IMR-90 (cell line): ENCODE measurements around the gene UGT1A7. TPM values are rescaled to one million over a fixed set of nuclear protein-coding genes. Genes with fewer than 3 reads are reported as not detected.

ENCODE experiments used
- ATAC-seq: fragments of 200-7000 bp; cut with Tn5 transposase; 2 replicates; pipeline ENCODE4 v1.9.1; 2020; ENCODE audit warnings: low read depth, mild to moderate bottlenecking, moderate library complexity
- BruUV-seq: library from RNA; stranded (reverse); fragments of 400-500 nt; replicated peaks from 2 replicates; lab custom pipeline; 2021; lab: Mats Ljungman, UMichigan
- CTCF ChIA-PET: fragments of 300-600 bp; formaldehyde crosslinking; extraction: SDS; loops from one replicate; lab custom pipeline; 2021; ENCODE audit warnings: antibody characterized with exemption; lab: Yijun Ruan, JAX
- POLR2A ChIA-PET: fragments of 300-600 bp; sonication (Branson Sonifier 250); formaldehyde crosslinking; loops from one replicate; lab custom pipeline; 2022; ENCODE audit warnings: antibody characterized with exemption; ENCODE audit not compliant: unreplicated experiment; lab: Charles Lee
- DNase-seq: peaks from one replicate; pipeline ENCODE4 v3.0.0; 2013
- H2AFZ ChIP-seq: replicated peaks from 2 replicates; pipeline ENCODE3; 2013; ENCODE audit warnings: low read length, mild to moderate bottlenecking; ENCODE audit not compliant: poor library complexity
- H2AK5ac ChIP-seq: 2 replicates; pipeline ENCODE4 v1.6.1; 2013; ENCODE audit warnings: low read depth, low read length, inconsistent platforms
- H2AK9ac ChIP-seq: replicated peaks from 2 replicates; pipeline ENCODE3; 2013; ENCODE audit warnings: mild to moderate bottlenecking, low read depth, low read length, moderate library complexity; ENCODE audit not compliant: poor library complexity
- H2BK120ac ChIP-seq: 2 replicates; pipeline ENCODE4 v1.6.1; 2013; ENCODE audit warnings: low read depth, low read length, inconsistent platforms
- H2BK15ac ChIP-seq: 3 replicates; pipeline ENCODE4 v1.6.1; 2013; ENCODE audit warnings: low read depth, low read length, inconsistent platforms
- H2BK20ac ChIP-seq: 2 replicates; pipeline ENCODE4 v1.6.1; 2013; ENCODE audit warnings: low read depth, mild to moderate bottlenecking, inconsistent platforms, low read length, moderate library complexity
- H2BK5ac ChIP-seq: 2 replicates; pipeline ENCODE4 v1.6.1; 2013; ENCODE audit warnings: mild to moderate bottlenecking, low read depth, low read length, inconsistent platforms; ENCODE audit not compliant: poor library complexity, severe bottlenecking
- H3K14ac ChIP-seq: replicated peaks from 2 replicates; pipeline ENCODE4 v1.6.1; 2013; ENCODE audit warnings: low read depth, low read length, inconsistent platforms
- H3K18ac ChIP-seq: 2 replicates; pipeline ENCODE4 v1.6.1; 2013; ENCODE audit warnings: low read depth, low read length, control low read depth
- H3K23ac ChIP-seq: 2 replicates; pipeline ENCODE4 v1.6.1; 2013; ENCODE audit warnings: low read depth, low read length, inconsistent platforms
- H3K27ac ChIP-seq: 2 replicates; pipeline ENCODE4 v1.5.1; 2013; ENCODE audit warnings: mild to moderate bottlenecking, control low read depth, low read length; ENCODE audit not compliant: insufficient read depth
- H3K27me3 ChIP-seq: 2 replicates; pipeline ENCODE4 v1.6.1; 2013; ENCODE audit warnings: low read length; ENCODE audit not compliant: control insufficient read depth, insufficient read depth
- H3K36me3 ChIP-seq: 2 replicates; pipeline ENCODE4 v1.6.1; 2013; ENCODE audit warnings: low read length, mixed read lengths; ENCODE audit not compliant: control insufficient read depth, insufficient read depth
- H3K4ac ChIP-seq: 2 replicates; pipeline ENCODE4 v1.6.1; 2013; ENCODE audit warnings: low read depth, low read length, inconsistent platforms
- H3K4me1 ChIP-seq: 2 replicates; pipeline ENCODE4 v1.6.1; 2013; ENCODE audit warnings: low read length, mixed read lengths; ENCODE audit not compliant: control insufficient read depth, insufficient read depth
- H3K4me2 ChIP-seq: 2 replicates; pipeline ENCODE4 v1.6.1; 2013; ENCODE audit warnings: low read depth, mild to moderate bottlenecking, control low read depth, low read length, moderate library complexity
- H3K4me3 ChIP-seq: 2 replicates; pipeline ENCODE4 v1.5.1; 2013; ENCODE audit warnings: low read depth, mild to moderate bottlenecking, control low read depth, low read length, moderate library complexity; ENCODE audit not compliant: insufficient read depth
- H3K56ac ChIP-seq: 2 replicates; pipeline ENCODE4 v1.6.1; 2013; ENCODE audit warnings: low read length, inconsistent platforms; ENCODE audit not compliant: insufficient read depth; ENCODE audit errors: extremely low read depth
- H3K79me1 ChIP-seq, 2 experiments: 2 replicates each; pipeline ENCODE4 v1.6.1; 2013; ENCODE audit warnings: low read length in 2 of 2, inconsistent platforms in 1 of 2, low read depth in 1 of 2
- H3K9ac ChIP-seq: 2 replicates; pipeline ENCODE4 v1.6.1; 2013; ENCODE audit warnings: low read depth, low read length, control low read depth
- H3K9me1 ChIP-seq: 2 replicates; pipeline ENCODE4 v1.6.1; 2013; ENCODE audit warnings: low read length, inconsistent platforms; ENCODE audit not compliant: insufficient read depth
- H3K9me3 ChIP-seq: 2 replicates; pipeline ENCODE4 v1.6.1; 2013; ENCODE audit warnings: low read length; ENCODE audit not compliant: control insufficient read depth, insufficient read depth
- H4K20me1 ChIP-seq: 2 replicates; pipeline ENCODE4 v1.6.1; 2013; ENCODE audit warnings: low read length, inconsistent platforms; ENCODE audit not compliant: insufficient read depth
- H4K5ac ChIP-seq: 2 replicates; pipeline ENCODE4 v1.6.1; 2013; ENCODE audit warnings: mild to moderate bottlenecking, low read depth, low read length, control low read depth
- H4K8ac ChIP-seq, 2 experiments: 2 replicates each; pipeline ENCODE4 v1.6.1; 2013; ENCODE audit warnings: low read depth in 2 of 2, low read length in 2 of 2, control low read depth in 1 of 2, inconsistent platforms in 1 of 2
- H4K91ac ChIP-seq: 2 replicates; pipeline ENCODE4 v1.6.1; 2013; ENCODE audit warnings: low read depth, low read length, inconsistent platforms; ENCODE audit not compliant: insufficient read depth
- BHLHE40 ChIP-seq: fragments of 150-350 bp; IDR thresholded peaks from 2 replicates; pipeline ENCODE4 v1.6.1; 2016; ENCODE audit warnings: mild to moderate bottlenecking, low read depth, low read length
- CEBPB ChIP-seq: IDR thresholded peaks from 2 replicates; pipeline ENCODE4 v1.6.1; 2012; ENCODE audit warnings: low read depth, low read length, improper control_type of control experiment
- CHD1 ChIP-seq: IDR thresholded peaks from 2 replicates; pipeline ENCODE4 v1.6.1; 2012; ENCODE audit warnings: low read depth, low read length, improper control_type of control experiment
- FOS ChIP-seq: fragments of 150-350 bp; IDR thresholded peaks from 2 replicates; pipeline ENCODE4 v1.6.1; 2016; ENCODE audit warnings: low read depth, low read length
- MAFK ChIP-seq: IDR thresholded peaks from 2 replicates; pipeline ENCODE4 v1.6.1; 2012; ENCODE audit warnings: low read depth, low read length, improper control_type of control experiment
- MAZ ChIP-seq: IDR thresholded peaks from 2 replicates; pipeline ENCODE4 v1.6.1; 2012; ENCODE audit warnings: low read depth, mild to moderate bottlenecking, low read length, improper control_type of control experiment, moderate library complexity, borderline replicate concordance
- MXI1 ChIP-seq: IDR thresholded peaks from 2 replicates; pipeline ENCODE4 v1.6.1; 2012; ENCODE audit warnings: low read depth, mild to moderate bottlenecking, low read length, moderate library complexity, borderline replicate concordance
- NFE2L2 ChIP-seq: fragments of 150-350 bp; IDR thresholded peaks from 2 replicates; pipeline ENCODE4 v1.6.1; 2016; ENCODE audit warnings: low read depth, mild to moderate bottlenecking, low read length
- POLR2A ChIP-seq: IDR thresholded peaks from 2 replicates; pipeline ENCODE4 v1.6.1; 2012; ENCODE audit warnings: mild to moderate bottlenecking, low read depth, low read length
- RAD21 ChIP-seq: IDR thresholded peaks from 2 replicates; pipeline ENCODE4 v1.6.1; 2012; ENCODE audit warnings: low read length, improper control_type of control experiment
- RCOR1 ChIP-seq: IDR thresholded peaks from 2 replicates; pipeline ENCODE4 v1.6.1; 2012; ENCODE audit warnings: mild to moderate bottlenecking, low read length, improper control_type of control experiment; ENCODE audit not compliant: insufficient replicate concordance
- RFX5 ChIP-seq: IDR thresholded peaks from 2 replicates; pipeline ENCODE4 v1.8.0; 2012; ENCODE audit warnings: low read depth, mild to moderate bottlenecking, low read length, moderate library complexity
- SMC3 ChIP-seq: fragments of 150-350 bp; IDR thresholded peaks from 2 replicates; pipeline ENCODE4 v1.6.1; 2016; ENCODE audit warnings: low read depth, mild to moderate bottlenecking, antibody characterized with exemption, low read length, moderate library complexity
- WGBS, 2 experiments: methylation state at CpG; one replicate each; pipeline versions ENCODE4 v1.1.5 to v1.1.7; 2013; ENCODE audit warnings: missing lambda C conversion rate in 2 of 2; ENCODE audit not compliant: insufficient read length in 1 of 2; ENCODE audit errors: extremely low coverage in 2 of 2; 5-methylcytosine and 5-hydroxymethylcytosine counted together
- dilution Hi-C: fragments of 300-500 bp; cut with HindIII; formaldehyde crosslinking; loops from one replicate; pipeline ENCODE4 v1.14.3; 2018; ENCODE audit warnings: low sequenced_read_pairs; ENCODE audit not compliant: unreplicated experiment
- in situ Hi-C: fragments of 300-500 bp; cut with MboI; formaldehyde crosslinking; loops from 3 replicates; pipeline ENCODE4 v1.14.3; 2019; ENCODE audit warnings: low sequenced_read_pairs, inconsistent platforms, mixed read lengths
- intact Hi-C: fragments of 100-400 bp; cut with micrococcal nuclease; formaldehyde crosslinking; loops from 2 replicates; pipeline ENCODE4 v1.10.0; 2022
- polyA plus RNA-seq, 3 experiments: library from polyadenylated mRNA; depleted of rRNA; stranded (reverse); fragments of >200 nt; gene quantifications; 2 replicates each; pipeline ENCODE4 v1.2.3, GENCODE V29; 2012; ENCODE audit warnings: low replicate concordance in 1 of 3
- total RNA-seq: library from RNA; depleted of rRNA; stranded (reverse); fragments of >200 nt; gene quantifications from 2 replicates; pipeline ENCODE4 v1.2.3, GENCODE V29; 2012
- TF ChIP-seq, protein P1 (sequence below): fragments of 150-350 bp; IDR thresholded peaks from 2 replicates; pipeline ENCODE4 v1.6.1; 2016; ENCODE audit warnings: low read depth, mild to moderate bottlenecking, low read length, moderate library complexity, borderline replicate concordance
- TF ChIP-seq, protein P2 (sequence below): conservative IDR thresholded peaks from 2 replicates; pipeline ENCODE4 v1.5.1; 2012; ENCODE audit warnings: mild to moderate bottlenecking, low read depth, low read length, improper control_type of control experiment
- TF ChIP-seq, protein P3 (sequence below): fragments of 150-350 bp; IDR thresholded peaks from 2 replicates; pipeline ENCODE4 v1.6.1; 2017; ENCODE audit warnings: mild to moderate bottlenecking, antibody characterized with exemption, low read length, low read depth

The UGT1A7 gene
- total and polyA plus RNA-seq, 2 of the 4 experiments (the other 2 are of a cell fraction): not detected

DNA sequence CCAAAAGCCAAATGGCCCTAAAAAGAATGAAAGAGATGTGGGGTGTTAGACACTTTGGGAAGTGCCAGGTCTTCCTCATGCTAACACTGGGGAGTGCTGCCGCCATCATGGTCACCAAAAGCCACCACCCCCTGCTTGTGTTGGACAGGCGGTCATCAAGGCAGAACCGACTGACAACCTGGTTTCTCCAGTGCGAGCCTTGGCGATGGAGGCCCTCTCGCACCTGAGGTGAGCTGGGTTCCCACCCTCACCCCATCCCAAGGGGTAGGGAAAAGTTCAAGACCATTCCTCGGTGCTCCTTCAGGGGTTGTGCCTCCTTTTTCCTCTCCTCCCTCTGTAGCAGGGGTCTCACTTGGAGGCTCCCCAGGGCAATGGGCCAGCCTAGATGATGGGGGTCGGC, 130.0 kb downstream of the UGT1A7 start:
- Histone ChIP-seq H3K27me3 (peaks cover 27% of the 10 kb centered on the region), H3K9me1 (no peaks in the 10 kb centered on the region), H3K9me3 (no peaks in the 10 kb centered on the region), H4K91ac (no peak overlapping the region), H4K20me1 (no peaks in the 10 kb centered on the region), H3K4me2 (no peak overlapping the region), H2BK15ac (no peak overlapping the region), H4K5ac (no peak overlapping the region), H2AFZ (no peak overlapping the region), H3K4ac (no peak overlapping the region), H2AK9ac (no peak overlapping the region), H3K36me3 (no peaks in the 10 kb centered on the region), H3K27ac (no peak overlapping the region), H3K23ac (no peak overlapping the region), H2BK5ac (no peak overlapping the region), H3K4me1 (no peaks in the 10 kb centered on the region), H4K8ac (no peak overlapping the region), H3K79me1 (no peaks in the 10 kb centered on the region), H2AK5ac (no peak overlapping the region), H3K9ac (no peak overlapping the region), H3K4me3 (no peak overlapping the region), H3K56ac (no peak overlapping the region), H3K14ac (no peak overlapping the region), H3K18ac (no peak overlapping the region), H2BK20ac (no peak overlapping the region), H2BK120ac (no peak overlapping the region)
- dilution Hi-C loops (no loop called here), in situ Hi-C loops (no loop called here), intact Hi-C loops (no loop called here)
- 70% methylated on average over 2 of the region's 8 CpGs; no CpG with 5 or more reads in 1 of the 2 experiments for WGBS, 2 experiments
- DNase-seq (no peak), ATAC-seq (no peak)
- POLR2A ChIA-PET: no interaction called here
- CTCF ChIA-PET: no interaction called here
- BruUV-seq: no TSS peak
- TF ChIP-seq CEBPB (no peak), MAFK (no peak), CHD1 (no peak), RAD21 (no peak), BHLHE40 (no peak), SMC3 (no peak), NFE2L2 (no peak), POLR2A (no peak), RFX5 (no peak), FOS (no peak), MAZ (no peak), MXI1 (no peak), RCOR1 (no peak)
- TF ChIP-seq, protein P1, sequence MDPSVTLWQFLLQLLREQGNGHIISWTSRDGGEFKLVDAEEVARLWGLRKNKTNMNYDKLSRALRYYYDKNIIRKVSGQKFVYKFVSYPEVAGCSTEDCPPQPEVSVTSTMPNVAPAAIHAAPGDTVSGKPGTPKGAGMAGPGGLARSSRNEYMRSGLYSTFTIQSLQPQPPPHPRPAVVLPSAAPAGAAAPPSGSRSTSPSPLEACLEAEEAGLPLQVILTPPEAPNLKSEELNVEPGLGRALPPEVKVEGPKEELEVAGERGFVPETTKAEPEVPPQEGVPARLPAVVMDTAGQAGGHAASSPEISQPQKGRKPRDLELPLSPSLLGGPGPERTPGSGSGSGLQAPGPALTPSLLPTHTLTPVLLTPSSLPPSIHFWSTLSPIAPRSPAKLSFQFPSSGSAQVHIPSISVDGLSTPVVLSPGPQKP: no peak
- TF ChIP-seq, protein P2, sequence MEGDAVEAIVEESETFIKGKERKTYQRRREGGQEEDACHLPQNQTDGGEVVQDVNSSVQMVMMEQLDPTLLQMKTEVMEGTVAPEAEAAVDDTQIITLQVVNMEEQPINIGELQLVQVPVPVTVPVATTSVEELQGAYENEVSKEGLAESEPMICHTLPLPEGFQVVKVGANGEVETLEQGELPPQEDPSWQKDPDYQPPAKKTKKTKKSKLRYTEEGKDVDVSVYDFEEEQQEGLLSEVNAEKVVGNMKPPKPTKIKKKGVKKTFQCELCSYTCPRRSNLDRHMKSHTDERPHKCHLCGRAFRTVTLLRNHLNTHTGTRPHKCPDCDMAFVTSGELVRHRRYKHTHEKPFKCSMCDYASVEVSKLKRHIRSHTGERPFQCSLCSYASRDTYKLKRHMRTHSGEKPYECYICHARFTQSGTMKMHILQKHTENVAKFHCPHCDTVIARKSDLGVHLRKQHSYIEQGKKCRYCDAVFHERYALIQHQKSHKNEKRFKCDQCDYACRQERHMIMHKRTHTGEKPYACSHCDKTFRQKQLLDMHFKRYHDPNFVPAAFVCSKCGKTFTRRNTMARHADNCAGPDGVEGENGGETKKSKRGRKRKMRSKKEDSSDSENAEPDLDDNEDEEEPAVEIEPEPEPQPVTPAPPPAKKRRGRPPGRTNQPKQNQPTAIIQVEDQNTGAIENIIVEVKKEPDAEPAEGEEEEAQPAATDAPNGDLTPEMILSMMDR: no peak
- TF ChIP-seq, protein P3, sequence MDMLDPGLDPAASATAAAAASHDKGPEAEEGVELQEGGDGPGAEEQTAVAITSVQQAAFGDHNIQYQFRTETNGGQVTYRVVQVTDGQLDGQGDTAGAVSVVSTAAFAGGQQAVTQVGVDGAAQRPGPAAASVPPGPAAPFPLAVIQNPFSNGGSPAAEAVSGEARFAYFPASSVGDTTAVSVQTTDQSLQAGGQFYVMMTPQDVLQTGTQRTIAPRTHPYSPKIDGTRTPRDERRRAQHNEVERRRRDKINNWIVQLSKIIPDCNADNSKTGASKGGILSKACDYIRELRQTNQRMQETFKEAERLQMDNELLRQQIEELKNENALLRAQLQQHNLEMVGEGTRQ: no peak
